PC-9 (cell line): ENCODE measurements around the gene CGA.

Experiments used
- CTCF ChIP-seq: fragments of 200-600 bp; sonication (generic); conservative IDR thresholded peaks from 2 replicates; pipeline ENCODE4 v1.6.1; 2017; ENCODE audit warnings: mixed run types, antibody characterized with exemption, mild to moderate bottlenecking, moderate library complexity
- EZH2 ChIP-seq: fragments of 200-600 bp; sonication (generic); IDR thresholded peaks from 2 replicates; pipeline ENCODE4 v1.8.0; 2017; ENCODE audit warnings: antibody characterized with exemption, low read depth

- TF ChIP-seq CTCF, result no peak
- TF ChIP-seq EZH2, result no peak
Observed at GRCh38 chr6:87071683-87072082, 23.2 kb downstream of the CGA start.
